OCI-LY3 (cell line): ENCODE measurements around the gene CSF2.

Experiments
- CTCF ChIP-seq: fragments of 200-600, 300-600 bp; sonication (generic); IDR thresholded peaks from 2 replicates; pipeline ENCODE4 v1.5.1; 2014; ENCODE audit warnings: antibody characterized with exemption, low read length, low read depth
- EZH2phosphoT487 ChIP-seq: fragments of 200-600 bp; shearing (Covaris generic); IDR thresholded peaks from 2 replicates; pipeline ENCODE4 v1.6.1; 2018; ENCODE audit warnings: antibody characterized with exemption, mixed run types, low read depth

DNA sequence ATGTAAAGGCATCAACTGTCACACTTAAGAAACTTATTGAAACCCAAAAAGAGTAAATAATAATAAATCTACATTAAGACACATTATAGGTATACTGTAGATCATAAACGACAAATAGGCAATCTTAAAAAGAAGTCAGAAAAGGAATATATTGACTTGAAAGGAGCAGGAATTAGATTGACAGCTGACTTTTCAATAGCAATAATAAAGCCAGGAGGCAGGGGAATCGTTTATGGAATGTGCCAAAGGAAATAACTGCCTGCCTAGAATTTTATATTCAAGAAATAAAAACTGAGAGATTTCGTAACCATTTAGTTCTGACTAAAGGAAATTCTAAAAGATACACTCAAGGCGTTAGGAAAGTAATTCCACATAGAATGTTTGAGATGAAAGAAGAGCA is 40.5 kb upstream of the CSF2 start:
- TF ChIP-seq CTCF, result no peak
- TF ChIP-seq EZH2phosphoT487, result no peak
